Epidermal melanocyte (primary cell): ENCODE data around the gene TRPC1.
"Not testable (repeated sequence)": the region's sequence is repeated elsewhere in the genome, so short reads cannot be mapped to it uniquely, and the experiment has no call there.

Experiments
- DNase-seq: peaks from one replicate; pipeline ENCODE4 v3.0.0; 2011; ENCODE audit warnings: low spot score; ENCODE audit not compliant: insufficient read length

The TRPC1 gene

DNA sequence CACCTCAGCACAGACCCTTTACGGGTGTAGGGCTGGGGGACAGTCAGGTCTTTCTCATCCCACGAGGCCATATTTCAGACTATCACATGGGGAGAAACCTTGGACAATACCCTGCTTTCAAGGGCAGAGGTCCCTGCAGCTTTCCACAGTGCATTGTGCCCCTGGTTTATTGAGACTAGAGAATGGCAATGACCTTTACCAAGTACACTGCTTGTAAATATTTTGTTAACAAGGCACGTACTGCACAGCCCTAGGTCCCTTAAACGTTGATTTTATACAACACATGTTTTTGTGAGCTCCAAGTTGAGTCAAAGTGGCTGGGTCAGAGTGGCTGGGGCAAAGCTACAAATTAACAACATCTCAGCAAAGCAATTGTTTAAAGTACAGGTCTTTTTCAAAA, 28.8 kb downstream of the TRPC1 start:
- not testable (repeated sequence) for DNase-seq

DNA sequence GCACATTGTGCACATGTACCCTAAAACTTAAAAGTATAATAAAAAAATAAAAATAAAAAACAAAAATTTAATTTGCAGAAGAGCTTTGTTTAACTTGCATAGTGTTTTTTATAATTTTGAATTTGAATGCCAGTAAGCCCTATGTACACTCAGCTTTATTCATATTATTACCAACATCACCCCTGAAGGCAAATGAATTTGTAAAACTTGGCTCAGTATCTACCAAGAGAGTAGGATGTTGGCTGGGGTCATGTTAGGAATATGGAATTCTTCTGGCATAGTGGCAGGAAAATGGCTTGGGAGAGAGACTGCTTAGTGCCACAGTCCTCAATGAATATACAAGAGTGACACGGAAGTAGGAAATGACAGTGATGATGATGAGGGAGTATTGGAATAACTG, 30.7 kb downstream of the TRPC1 start:
- DNase-seq, result no peak

DNA sequence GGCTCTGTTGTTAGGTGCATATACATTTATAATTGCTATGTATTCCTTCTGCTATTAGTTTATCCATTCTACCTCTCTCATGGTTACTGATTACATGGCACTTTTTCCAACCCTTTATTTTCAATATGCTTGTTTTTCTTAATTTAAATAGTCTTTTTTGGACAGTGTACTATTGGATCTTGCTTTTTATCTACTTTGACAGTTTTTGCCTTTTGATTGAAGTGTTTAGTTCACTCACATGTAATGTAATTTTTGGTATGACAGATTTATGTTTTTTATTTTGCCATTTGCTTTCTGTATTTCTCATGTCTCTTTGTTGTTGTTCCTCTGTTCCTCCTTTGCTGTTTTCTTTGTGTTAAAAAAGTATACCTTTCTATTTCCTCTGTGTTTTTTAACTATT, 44.5 kb downstream of the TRPC1 start:
- no peak for DNase-seq

DNA sequence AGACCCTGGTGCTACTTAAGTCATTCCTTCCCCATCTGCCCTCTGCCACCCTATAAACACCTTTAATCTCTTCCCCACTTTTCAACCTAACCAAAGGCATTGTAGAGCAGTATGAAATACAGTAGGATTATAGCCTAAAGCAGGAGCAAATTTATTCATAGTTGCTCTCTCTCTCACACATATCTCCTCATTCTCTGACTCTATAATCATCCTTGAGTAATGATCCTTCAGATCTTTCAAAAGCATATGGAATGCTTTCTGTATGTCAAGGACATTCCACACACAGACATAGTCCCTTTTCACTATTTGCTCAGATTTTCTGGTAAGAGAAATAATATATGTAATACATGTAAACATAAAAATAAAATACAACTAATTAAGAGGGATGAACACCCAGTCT, 54.1 kb downstream of the TRPC1 start:
- DNase-seq, result no peak

DNA sequence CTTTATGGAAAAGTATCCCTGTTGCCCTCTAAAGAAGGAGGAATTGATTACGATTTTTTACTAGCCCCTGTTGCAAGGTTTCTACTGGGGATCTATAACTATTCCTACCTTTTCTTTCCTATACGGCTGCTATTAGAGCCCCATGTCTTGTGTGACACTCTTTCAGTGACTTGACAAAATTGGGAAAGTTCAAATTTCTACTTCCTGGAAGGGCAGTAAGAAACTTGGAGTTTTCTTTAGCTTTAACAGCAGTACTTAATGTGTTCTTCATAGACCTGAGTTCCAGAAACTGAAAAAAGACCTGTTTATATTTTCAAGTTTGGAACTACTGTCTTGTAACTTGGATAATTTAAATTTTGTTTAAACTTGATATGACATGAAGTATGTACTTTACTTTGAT, 54.7 kb downstream of the TRPC1 start:
- no peak for DNase-seq

DNA sequence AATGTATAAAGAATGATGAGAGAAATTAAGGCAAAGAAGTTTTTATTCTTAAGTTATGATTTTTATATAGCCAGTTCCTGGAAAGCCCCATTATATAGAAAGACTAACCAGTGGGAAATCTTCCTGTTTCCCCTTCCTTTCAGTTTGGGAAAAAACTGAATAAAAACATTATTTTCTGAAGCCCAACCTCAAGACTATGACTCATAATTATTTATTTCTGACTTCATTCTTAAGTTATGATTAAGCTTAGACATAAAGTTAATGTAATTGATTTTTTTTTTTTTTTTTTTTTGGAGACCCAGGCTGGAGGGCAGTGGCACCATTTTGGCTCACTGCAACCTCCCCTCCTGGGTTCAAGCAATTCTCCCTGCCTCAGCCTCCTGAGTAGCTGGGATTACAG, 55.8 kb downstream of the TRPC1 start:
- DNase-seq, result no peak

DNA sequence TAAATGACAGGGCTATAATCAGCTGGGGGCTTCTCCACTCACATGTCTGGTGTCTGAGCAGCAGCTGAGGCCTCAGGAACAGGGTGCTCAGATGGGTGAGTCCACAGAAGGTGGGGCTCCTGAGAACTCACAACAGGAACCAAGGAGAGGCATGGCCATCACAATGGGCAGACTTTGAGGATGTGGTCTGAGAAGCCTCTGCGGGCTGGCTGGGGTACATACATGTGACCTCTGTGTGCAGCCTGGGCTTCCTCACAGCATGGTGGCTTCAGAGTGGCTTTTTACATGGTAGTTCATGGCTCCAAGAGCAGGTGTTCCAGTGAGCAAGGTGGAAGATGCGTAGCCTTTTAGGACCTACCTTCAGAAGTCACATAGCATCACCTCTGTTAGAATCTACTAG, 58.8 kb downstream of the TRPC1 start:
- DNase-seq, result no peak

DNA sequence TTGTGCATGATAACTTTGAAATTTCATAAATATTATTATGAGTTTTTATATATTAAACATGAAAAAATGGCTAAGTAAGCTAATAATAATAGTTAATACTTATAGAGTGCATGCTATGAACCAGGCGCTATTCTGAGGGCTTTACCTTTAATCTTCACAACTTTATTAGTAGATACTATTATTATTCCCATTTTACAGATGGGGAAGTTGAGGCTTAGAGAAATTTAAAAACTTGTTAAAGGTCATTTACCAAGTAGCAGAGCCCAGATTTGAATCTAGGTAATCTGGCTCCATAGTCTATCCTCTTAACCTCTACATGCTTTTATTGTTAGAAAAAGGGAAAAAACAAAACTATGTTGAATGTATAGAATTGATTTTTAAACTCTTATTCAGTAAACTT, 60.4 kb downstream of the TRPC1 start:
- no peak for DNase-seq

DNA sequence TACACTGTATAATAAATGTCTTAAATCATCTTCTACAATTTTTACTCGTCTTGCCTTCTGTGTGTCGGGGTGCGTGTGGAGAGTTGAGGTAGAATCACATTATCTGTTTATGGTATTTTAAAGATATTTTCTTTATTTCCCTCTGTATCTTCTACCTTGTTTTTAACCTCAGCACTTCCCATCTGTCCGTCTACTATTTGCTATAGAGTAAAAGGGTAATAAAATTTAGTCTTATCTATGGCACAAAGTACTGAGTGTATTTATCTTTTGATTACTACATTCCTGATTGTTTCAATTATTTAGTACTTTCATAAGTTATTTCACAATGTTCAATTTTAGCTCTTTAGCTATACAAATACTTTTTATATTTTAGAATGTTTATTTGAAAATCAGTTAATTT, 62.2 kb downstream of the TRPC1 start:
- no peak for DNase-seq

DNA sequence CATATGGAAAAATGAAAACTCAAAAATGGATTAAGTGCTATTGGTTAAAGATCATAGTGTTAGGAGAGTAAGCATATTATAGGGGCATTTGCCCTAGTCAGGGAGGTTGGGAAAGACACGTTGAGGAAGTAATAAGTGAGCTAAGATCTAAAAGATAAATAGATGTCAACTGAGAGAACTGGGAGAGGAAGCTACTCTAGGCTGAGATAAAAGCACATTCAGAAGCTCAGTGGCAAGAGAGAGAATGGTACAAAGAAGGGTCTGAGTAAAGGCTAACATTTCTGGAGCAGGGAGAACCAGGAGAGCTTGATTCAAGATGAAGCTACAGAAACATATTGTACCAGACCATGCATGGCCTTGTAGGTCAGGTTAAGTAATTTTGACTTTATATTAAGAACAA, 63.9 kb downstream of the TRPC1 start:
- DNase-seq, result no peak

DNA sequence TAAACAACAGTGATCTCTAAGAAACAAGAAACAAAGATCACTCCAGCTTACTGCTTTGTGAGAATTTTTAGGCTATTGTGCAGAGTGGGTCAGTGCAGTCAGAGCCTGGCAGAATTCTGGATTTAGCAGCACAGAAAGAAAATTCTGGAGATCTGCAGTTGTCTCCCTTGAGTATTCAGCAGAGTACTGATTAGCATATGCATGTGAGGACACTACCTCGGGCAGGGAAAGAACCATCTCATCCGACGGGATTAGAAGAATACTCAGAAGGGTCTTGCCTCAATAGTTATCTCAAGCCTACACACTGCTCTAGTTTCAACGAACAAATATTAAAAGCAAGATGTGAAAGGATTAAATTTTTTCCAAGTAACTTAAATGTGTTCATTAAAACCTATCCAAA, 70.7 kb downstream of the TRPC1 start:
- no peak for DNase-seq

DNA sequence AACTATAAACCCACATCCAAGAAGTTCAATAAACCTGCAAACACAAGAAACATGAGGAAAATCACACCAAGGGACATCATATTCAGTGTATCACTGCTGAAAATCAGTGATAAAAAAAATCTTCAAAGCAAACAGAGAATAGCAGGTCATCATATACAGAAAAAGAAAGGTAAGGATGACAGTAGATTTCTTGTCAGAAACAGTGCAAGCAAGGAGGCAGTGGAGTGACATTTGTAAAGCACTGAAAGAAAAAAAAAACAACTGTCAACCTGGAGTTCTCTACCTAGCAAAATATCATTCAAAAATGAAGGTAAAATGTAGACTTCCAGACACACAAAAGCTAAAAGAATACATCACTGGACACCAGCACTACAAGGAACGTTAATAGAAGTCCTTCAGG, 71.5 kb downstream of the TRPC1 start:
- no peak for DNase-seq

DNA sequence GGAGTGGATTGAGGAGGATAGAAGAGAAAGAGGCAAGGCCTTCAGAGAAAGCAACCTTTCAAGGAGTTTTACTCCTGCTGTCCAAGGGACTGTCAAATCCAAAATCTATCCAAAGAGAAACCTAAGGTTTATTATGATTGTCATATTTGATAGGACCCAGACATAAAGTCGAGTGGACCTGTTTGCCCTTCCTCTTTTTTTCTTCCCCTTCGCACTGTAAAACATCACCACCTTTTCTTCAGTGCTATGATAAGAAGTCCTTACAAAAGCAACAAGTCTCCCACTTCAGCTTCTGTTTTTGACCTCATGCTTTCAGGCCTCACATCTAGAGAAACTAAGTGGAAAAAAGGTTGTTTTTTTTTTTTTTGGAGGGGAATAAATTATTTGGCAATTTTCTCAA, 73.0 kb downstream of the TRPC1 start:
- DNase-seq, result no peak

DNA sequence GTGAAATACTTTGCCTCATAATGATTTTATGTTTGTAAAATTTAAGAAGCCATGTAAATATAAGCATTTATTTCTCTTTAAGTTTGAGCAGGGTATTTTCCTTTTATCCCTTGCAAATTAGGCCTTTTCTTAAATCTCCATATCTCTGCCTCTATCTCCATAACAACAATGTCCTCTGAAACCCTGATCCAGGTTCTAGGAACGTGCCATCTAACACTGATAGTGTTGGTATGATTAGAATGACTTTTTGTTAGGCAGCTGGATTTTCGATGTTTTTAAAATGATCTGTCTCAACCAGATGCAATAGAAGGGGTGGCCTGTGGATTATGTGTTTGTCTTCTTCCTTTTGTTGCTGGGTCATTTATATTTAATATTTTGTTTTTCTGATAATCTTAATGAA, 77.9 kb downstream of the TRPC1 start:
- no peak for DNase-seq

DNA sequence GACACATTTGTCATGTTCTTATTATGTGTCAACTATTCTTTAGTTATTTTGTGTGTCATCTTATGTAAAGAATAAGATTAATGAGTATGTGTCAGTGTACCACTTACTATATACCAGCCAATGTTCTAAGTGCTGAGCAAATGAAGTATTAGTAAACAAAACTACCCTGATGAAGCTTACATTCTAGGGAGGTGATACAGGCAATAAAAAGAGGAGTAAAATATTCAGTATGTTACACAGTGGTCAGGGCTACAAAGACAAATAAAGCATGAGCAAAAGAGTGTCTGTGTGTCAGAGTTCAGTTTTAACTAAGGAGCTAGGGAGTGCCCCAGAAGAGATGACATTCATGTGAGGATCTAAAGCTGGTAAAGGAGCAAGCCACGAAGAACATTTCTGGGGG, 79.1 kb downstream of the TRPC1 start:
- DNase-seq, result no peak

DNA sequence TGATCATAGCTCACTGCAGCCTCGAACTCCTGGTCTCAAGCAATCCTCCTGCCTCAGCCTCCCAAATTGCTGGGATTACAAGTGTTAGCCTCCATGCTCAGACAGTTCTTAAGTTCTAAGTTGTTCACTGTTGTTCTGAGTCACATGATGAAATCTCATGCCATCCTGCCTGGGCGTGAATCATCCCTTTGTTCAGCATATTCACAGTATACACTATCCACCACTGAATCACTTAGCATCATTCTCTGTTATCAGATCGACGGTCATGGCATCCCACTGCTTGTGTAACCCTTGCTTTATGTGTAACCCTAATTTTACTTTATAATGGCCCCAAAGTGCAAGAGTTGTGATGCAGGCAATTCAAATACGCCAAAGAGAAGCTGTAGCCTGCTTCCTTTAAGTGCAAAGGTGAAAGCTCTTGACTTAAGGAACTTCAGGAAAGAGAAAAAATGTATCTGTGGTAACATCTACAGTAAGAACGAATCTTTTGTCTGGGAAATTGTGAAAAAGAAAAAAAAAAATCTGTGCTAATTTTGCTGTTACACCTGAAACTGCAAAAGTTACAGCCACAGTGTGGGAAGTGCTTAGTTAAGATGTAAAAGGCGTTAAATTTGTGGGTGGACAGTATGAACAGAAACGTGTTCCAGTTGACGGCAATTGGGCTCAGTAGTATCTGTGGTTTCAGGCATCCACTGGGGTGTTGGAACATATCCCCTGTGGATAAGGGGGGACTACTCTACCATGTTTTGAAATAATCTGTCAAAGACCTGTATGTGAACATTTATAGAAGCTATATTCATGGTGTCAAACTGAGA, 84.5 kb downstream of the TRPC1 start:
- DNase-seq, result no peak

DNA sequence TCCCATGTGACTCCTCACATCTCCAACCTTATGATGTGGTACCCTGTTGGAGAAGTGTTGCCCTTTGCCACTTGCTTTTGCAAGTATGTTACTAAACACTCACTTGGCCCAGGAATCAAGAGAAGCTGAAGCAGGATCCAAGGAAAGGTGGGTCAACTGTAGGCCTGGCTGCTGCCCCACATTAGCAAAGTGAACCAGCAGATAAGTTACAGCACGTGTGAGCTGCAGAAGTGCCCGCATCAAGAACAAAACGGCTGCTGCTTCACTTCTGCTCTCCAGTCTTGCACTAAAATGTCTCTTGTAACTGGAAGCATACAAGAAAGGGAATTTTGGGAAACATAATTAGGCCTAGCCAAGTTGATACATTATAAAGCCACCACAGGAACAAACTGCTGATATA, 85.4 kb downstream of the TRPC1 start:
- no peak for DNase-seq

DNA sequence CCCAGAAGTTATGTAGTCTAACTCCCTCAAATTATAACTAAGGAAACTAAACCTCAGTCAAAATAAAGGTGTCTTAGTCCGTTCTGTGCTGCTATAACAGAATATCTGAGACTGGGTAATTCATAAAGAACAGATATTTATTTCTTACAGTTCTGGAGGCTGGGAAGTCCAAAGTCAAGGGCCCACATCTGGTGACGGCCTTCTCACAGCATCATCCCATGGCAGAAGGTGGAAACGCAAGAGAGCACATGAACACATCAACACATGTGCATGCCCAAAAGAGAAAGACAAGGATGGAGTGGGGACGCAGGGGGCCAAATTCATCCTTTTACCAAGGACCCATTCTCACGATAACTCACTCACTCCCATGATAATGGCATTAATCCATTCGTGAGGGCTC, 92.0 kb downstream of the TRPC1 start:
- DNase-seq, result no peak

DNA sequence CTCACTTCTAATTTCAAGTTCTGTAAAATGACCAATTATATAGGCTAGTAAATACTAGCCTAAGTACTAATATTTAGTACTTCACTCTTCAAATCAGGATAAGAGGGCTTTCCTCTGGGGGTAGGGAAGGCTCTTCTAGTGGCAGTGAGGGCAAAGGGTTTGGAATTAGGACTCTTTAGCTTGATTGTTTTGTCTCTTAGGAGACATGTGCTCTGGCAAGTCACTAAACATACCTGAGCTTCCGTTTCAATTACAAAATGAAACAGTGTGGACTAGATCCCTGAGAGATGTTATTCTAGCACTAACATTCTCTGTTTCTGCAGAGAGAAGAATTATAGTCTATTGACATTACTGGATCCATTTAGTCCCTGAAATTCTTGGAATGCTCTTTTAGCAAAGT, 93.5 kb downstream of the TRPC1 start:
- DNase-seq, result no peak

DNA sequence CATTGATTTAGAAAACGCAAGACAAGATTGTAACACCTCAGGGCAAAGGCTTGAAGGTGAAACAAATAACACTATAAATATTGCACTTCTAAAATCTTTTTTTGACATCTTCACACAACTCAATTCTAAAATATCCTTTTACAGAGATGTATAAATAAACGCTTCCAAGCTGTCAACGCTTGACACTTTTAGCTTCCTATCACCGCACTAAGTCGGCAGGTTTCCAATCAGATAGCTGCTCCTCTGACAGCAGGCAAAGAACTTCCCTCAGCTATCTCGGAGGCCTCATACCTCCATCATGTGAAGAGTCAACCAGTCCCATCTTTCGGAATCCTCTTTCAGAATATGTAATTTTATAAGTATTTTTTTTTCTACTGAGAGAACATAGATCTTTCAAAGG, 94.1 kb downstream of the TRPC1 start:
- DNase-seq, result no peak

DNA sequence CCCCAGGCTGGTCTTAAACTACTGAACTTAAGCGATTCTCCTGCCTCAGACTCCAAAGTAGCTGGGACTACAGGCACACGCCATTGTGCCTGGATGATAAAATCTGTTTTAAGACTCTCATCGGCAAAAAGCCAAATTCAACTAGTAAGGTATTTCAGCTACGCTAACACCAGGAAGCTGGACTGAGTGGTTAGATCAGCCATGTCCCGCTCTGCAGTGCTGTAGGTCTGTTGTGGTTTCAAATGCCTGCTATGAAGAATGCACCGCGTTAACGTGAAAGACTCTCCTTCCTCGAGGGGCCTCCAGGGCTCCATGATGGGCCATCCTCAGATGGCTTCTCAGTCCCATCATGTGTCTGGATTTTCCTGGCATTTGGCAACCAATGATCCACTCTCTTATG, 94.8 kb downstream of the TRPC1 start:
- no peak for DNase-seq

DNA sequence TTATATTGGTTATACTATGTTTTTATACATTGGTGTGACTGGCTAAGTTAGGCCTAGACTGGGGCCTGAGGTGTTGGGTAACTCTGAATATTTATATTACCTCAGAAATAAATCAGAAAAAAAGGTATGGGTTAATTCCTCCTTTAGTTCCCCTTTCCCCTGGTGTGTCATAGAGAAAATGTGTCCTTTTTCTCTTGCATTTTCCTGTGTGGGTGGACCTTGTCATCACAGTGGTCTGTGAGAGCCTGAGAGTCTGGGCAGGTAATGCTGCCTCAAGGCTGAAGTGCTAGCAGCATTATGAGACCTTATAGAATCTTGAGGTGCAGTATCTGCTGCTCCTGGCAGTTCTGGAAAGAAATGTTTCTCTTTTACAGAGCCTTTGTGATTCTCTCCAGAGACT, 95.3 kb downstream of the TRPC1 start:
- DNase-seq, result no peak

DNA sequence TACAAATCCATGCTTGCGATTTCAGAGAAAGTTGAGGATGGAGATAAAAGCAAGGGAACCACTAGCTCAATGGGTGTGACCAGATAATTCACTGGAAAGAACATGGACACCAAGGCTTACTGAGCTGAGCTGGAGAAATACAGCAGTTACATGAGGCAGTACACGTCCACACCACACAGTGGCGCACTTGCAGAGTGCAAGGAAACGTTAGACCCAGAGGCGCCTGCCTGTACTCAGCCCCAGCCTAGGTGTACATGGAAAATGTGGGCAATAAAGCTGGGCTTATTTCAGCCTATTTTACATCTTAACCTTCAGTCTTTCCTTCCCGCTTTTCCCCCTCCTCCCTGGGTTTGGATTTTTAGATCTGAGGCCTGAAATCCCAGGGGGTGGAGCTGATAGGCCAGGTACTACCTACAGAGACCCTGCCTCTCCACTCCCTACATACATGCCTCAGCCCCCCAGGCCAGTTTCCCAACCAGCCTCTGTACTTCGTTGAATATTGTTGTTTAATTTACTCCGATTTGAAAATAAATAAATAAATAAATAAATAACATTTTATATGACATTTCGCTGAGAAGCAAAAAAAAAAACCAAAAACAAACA, 105.0 kb downstream of the TRPC1 start:
- DNase-seq, result peak; percentile 42
